IPS-18c (cell line): ENCODE data around the gene PTPN21.

ENCODE experiments used
- H3K4me3 ChIP-seq: 2 replicates; pipeline ENCODE4 v1.7.0; 2013; ENCODE audit warnings: low read depth, mild to moderate bottlenecking, low read length, moderate library complexity; ENCODE audit not compliant: insufficient read depth
- H3K9me3 ChIP-seq: one replicate; pipeline ENCODE4 v1.6.1; 2013; ENCODE audit warnings: mild to moderate bottlenecking, low read length, moderate library complexity; ENCODE audit not compliant: control insufficient read depth, insufficient read depth

Gene PTPN21

GRCh38 chr14:88437658-88438057 lies 117.1 kb downstream of the PTPN21 start:
- Histone ChIP-seq H3K9me3 (no peaks in the 10 kb centered on the region), H3K4me3 (no peak overlapping the region)

- Histone ChIP-seq H3K9me3 (no peaks in the 10 kb centered on the region), H3K4me3 (no peak overlapping the region)
Observed at GRCh38 chr14:88430976-88431375, 123.8 kb downstream of the PTPN21 start.

- no peak overlapping the region for H3K4me3 ChIP-seq
- no peaks in the 10 kb centered on the region for H3K9me3 ChIP-seq
Observed at GRCh38 chr14:88426271-88426670, 128.5 kb downstream of the PTPN21 start.

GRCh38 chr14:88424573-88424972 lies 130.2 kb downstream of the PTPN21 start:
- Histone ChIP-seq H3K4me3 (no peak overlapping the region), H3K9me3 (no peaks in the 10 kb centered on the region)

GRCh38 chr14:88422919-88423650 lies 131.7 kb downstream of the PTPN21 start:
- no peak overlapping the region for H3K4me3 ChIP-seq
- H3K9me3 ChIP-seq = no peaks in the 10 kb centered on the region

GRCh38 chr14:88422047-88422446 lies 132.8 kb downstream of the PTPN21 start:
- Histone ChIP-seq H3K4me3 (no peak overlapping the region), H3K9me3 (peaks cover 2% of the 10 kb centered on the region)

- no peak overlapping the region for H3K4me3 ChIP-seq
- H3K9me3 ChIP-seq = peaks cover 2% of the 10 kb centered on the region
Observed at GRCh38 chr14:88421286-88421685, 133.5 kb downstream of the PTPN21 start.

- Histone ChIP-seq H3K4me3 (no peak overlapping the region), H3K9me3 (peaks cover 2% of the 10 kb centered on the region)
Observed at GRCh38 chr14:88420187-88420586, 134.6 kb downstream of the PTPN21 start.

GRCh38 chr14:88417594-88417993 lies 137.2 kb downstream of the PTPN21 start:
- H3K4me3 ChIP-seq = no peak overlapping the region
- peaks cover 2% of the 10 kb centered on the region for H3K9me3 ChIP-seq
